ENCODE results near the gene ELMO1.

The ELMO1 gene

DNA sequence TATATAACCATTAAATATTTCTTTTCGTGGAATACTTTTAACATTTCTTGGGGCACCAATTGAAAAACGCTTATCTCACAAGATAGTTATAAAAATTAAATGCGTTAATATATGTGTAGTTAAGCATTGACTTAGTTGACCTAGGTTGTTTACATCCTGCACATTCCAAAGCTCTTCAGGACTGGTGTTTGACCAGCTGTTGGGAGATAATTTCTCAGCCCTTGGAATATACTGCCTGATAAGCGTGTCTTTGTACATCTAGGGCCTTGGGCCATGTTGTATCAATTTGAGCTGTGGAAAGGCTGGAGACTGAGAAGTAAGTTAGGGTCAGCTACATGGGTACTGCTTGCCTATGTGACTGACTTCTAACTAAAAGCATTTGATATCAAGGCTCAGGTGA, 634.4 kb downstream of the ELMO1 start:
- no peak for DNase-seq (ENCODE audit: low read depth in 2 of 3, low spot score in 2 of 3)

DNA sequence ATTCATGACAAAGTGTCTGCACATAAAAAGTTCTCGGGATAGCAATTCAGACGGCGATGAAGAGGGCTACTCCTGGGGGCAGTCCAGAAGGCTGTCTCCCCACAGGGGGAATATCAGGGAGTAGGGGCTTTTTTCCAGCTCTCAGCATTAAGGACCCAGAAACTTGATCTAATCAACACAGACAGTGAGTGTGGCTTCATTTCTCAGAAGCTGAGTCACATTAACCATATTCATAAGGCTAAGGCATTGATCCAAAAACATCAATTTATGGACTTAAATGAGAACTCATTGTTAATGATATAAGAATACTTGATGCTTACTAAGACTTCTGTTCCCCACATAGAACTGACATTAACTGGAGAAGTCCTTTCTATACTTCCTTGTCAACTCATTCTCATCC, 636.9 kb downstream of the ELMO1 start:
- DNase-seq (ENCODE audit: low read depth in 2 of 3, low spot score in 2 of 3) = no peak

- no peak for DNase-seq (ENCODE audit: low read depth in 2 of 3, low spot score in 2 of 3)
Measured at GRCh38 chr7:36810489-36810888, 638.2 kb downstream of the ELMO1 start.

DNA sequence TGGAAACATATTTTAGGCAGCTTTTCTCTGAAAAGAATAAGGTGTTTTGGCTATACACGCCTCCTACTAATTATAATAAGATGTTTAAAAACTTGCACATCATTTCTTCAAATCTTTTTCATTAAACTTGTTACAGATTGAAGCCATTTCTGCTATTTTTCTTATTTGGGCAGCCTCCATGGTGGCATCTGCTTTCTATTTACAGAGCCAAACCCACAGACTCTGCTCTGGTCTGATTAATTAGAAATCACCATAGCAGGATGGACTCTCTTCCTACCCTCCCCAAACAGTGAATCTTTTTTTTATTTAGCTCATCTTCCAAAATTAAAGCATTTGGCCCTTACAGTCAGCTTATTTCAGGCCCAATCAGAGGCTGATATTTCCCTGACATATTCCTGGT, 638.6 kb downstream of the ELMO1 start:
- DNase-seq (ENCODE audit: low read depth in 2 of 3, low spot score in 2 of 3) = no peak

DNA sequence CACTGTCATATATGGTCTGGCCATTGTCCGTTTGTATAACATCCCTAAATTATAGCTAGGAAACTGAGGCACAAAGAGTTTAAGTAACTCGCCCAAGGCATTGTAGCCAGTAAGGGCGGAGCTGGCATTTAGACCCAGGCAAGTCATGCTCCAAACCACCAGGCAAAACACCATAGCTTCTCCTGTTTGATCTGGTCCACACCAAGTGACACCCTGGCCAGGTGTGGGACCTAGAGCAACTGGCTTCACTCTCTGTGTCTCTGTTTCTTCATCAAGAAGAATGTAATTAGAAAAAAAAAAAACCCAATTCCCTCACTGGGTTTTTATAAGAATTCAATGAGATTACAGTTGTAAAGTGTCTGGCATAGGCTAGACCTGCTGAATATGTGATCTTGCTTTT, 639.2 kb downstream of the ELMO1 start:
- no peak for DNase-seq (ENCODE audit: low read depth in 2 of 3, low spot score in 2 of 3)

- no peak for DNase-seq (ENCODE audit: low read depth in 2 of 3, low spot score in 2 of 3)
Measured at GRCh38 chr7:36809086-36809485, 639.6 kb downstream of the ELMO1 start.

GRCh38 chr7:36806891-36807290, 641.8 kb downstream of the ELMO1 start:
- DNase-seq (ENCODE audit: low read depth in 2 of 3, low spot score in 2 of 3) = no peak

Measured in activated CD8-positive, alpha-beta memory T cell treated with anti-CD3 and anti-CD28 coated beads for 48 hours (primary cell).